22Rv1 (cell line): ENCODE results near the gene KNDC1.

ENCODE experiments used
- CTCF ChIP-seq: fragments of 450-650 bp; IDR thresholded peaks from 2 replicates; pipeline ENCODE4 v1.5.1; 2017; ENCODE audit warnings: mild to moderate bottlenecking
- ZFX ChIP-seq: fragments of 450-650 bp; IDR thresholded peaks from 2 replicates; pipeline ENCODE4 v1.6.1; 2017; ENCODE audit warnings: antibody characterized with exemption, borderline replicate concordance

DNA sequence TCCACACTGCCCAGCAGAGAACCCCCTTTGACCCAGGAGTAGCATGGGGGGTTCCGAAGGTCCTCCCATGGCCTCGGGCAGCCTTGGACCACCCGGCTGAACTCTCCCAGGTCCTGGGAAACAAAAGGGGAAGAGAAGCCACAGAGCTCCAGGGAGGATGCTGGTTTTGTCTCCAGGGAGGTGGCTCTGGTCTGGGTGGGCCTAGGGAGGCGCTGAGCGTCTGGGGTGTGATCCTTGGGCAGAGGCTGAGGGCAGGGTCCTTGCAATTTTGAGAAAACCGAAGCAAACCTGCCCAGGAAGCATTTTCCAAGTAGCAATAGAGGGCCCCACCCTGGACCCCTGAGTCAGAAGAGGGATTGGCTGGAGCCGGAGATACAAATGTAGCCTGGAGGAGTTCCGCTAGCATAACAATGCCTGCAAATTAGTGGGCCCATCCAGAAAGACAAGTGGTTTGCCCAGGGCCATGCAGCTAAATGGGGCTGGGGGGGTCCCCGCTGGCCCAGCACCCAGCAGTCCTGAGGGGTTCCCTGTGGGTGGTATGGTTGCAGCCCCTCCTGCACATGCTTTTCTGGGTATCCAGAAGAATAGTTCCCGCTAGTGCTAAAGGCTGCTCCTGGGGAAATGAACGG is 72.0 kb downstream of the KNDC1 start:
- TF ChIP-seq CTCF (no peak), ZFX (no peak)
